K562 (cell line): ENCODE results near the gene ZNF862. TPM values are rescaled to one million over a fixed set of nuclear protein-coding genes. Genes with fewer than 3 reads are reported as not detected.
A peak's percentile ranks its signal among the peaks of the same experiment; 100 is the strongest.

Experiments used
- BACH1 ChIP-seq: fragments of 200-800 bp; sonication (Bioruptor generic); IDR thresholded peaks from 2 replicates; pipeline ENCODE4 v1.6.1; 2016; ENCODE audit warnings: missing genetic modification characterization, missing compliant biosample characterization
- CSDE1 ChIP-seq, 2 experiments: fragments of 450-650 bp; IDR thresholded peaks; 2 replicates each; pipeline ENCODE4 v1.6.1; 2016; ENCODE audit warnings: mild to moderate bottlenecking in 1 of 2
- E2F1 ChIP-seq: sonication (generic); formaldehyde crosslinking; IDR thresholded peaks from 2 replicates; pipeline ENCODE4 v1.8.1; 2023; ENCODE audit warnings: mild to moderate bottlenecking, missing genetic modification reagents, moderate library complexity
- E2F6 ChIP-seq, 2 experiments: IDR thresholded peaks; 2 replicates each; pipeline ENCODE4 v1.6.1; 2011; ENCODE audit warnings: borderline replicate concordance in 1 of 2, control low read depth in 1 of 2, low read depth in 1 of 2, low read length in 1 of 2, mild to moderate bottlenecking in 1 of 2, mixed read lengths in 1 of 2, moderate library complexity in 1 of 2; ENCODE audit not compliant: insufficient read depth in 1 of 2, insufficient read length in 1 of 2, poor library complexity in 1 of 2, severe bottlenecking in 1 of 2; ENCODE audit errors: extremely low read depth in 1 of 2
- E4F1 ChIP-seq: fragments of 250-450 bp; sonication (Bioruptor Pico); IDR thresholded peaks from 2 replicates; pipeline ENCODE4 v1.5.0; 2021; ENCODE audit warnings: mild to moderate bottlenecking, borderline replicate concordance
- ETS2 ChIP-seq: IDR thresholded peaks from 2 replicates; pipeline ENCODE4 v1.6.1; 2016; ENCODE audit warnings: borderline replicate concordance, missing genetic modification characterization, mild to moderate bottlenecking, moderate library complexity, missing compliant biosample characterization; ENCODE audit not compliant: poor library complexity, severe bottlenecking
- GTF2A2 ChIP-seq: IDR thresholded peaks from 2 replicates; pipeline ENCODE4 v1.6.1; 2016; ENCODE audit warnings: mild to moderate bottlenecking, missing genetic modification characterization, missing compliant biosample characterization
- KDM5B ChIP-seq: fragments of 200-600 bp; sonication (generic); IDR thresholded peaks from 2 replicates; pipeline ENCODE4 v1.6.1; 2012; ENCODE audit warnings: low read depth, mild to moderate bottlenecking, moderate library complexity, low read length, control low read depth, inconsistent platforms; ENCODE audit not compliant: insufficient replicate concordance
- MCM5 ChIP-seq: fragments of 450-650 bp; IDR thresholded peaks from 2 replicates; pipeline ENCODE4 v1.6.1; 2016; ENCODE audit warnings: low read depth
- MXI1 ChIP-seq: IDR thresholded peaks from 2 replicates; pipeline ENCODE4 v1.6.1; 2011; ENCODE audit warnings: low read depth, mild to moderate bottlenecking, improper control_type of control experiment, low read length
- PHF8 ChIP-seq: fragments of 200-600 bp; sonication (generic); IDR thresholded peaks from 2 replicates; pipeline ENCODE4 v1.6.1; 2012; ENCODE audit warnings: mixed run types, mild to moderate bottlenecking, inconsistent platforms, low read length, moderate library complexity, borderline replicate concordance
- RBM17 ChIP-seq: fragments of 200-400 bp; formaldehyde crosslinking; IDR thresholded peaks from 2 replicates; pipeline ENCODE4 v1.6.1; 2017; ENCODE audit warnings: low read depth, mild to moderate bottlenecking, low read length, borderline replicate concordance
- RBM25 ChIP-seq: fragments of 200-400 bp; formaldehyde crosslinking; IDR thresholded peaks from 2 replicates; pipeline ENCODE4 v1.6.1; 2018; ENCODE audit warnings: low read length, low read depth, moderate library complexity; ENCODE audit not compliant: severe bottlenecking
- RUNX1 ChIP-seq: sonication (generic); IDR thresholded peaks from 2 replicates; pipeline ENCODE4 v1.6.1; 2016; ENCODE audit warnings: antibody characterized with exemption, low read depth
- TBP ChIP-seq: optimal IDR thresholded peaks from 2 replicates; pipeline ENCODE3; 2011; ENCODE audit warnings: low read depth, low read length, improper control_type of control experiment
- ZBTB43 ChIP-seq: sonication (generic); formaldehyde crosslinking; IDR thresholded peaks from 2 replicates; pipeline ENCODE4 v1.8.0; 2023; ENCODE audit warnings: mild to moderate bottlenecking, missing genetic modification reagents
- ZFP36 ChIP-seq: fragments of 150-350 bp; IDR thresholded peaks from 2 replicates; pipeline ENCODE4 v1.6.1; 2018; ENCODE audit warnings: low read length, low read depth; ENCODE audit not compliant: partially characterized antibody
- ZNF282 ChIP-seq: sonication (generic); formaldehyde crosslinking; IDR thresholded peaks from 2 replicates; pipeline ENCODE4 v1.8.1; 2023; ENCODE audit warnings: missing genetic modification reagents
- ZNF3 ChIP-seq: fragments of 250-450 bp; sonication (Bioruptor Pico); IDR thresholded peaks from 2 replicates; pipeline ENCODE4 v1.5.0; 2021; ENCODE audit warnings: mild to moderate bottlenecking, moderate library complexity
- ZNF324 ChIP-seq: fragments of 250-450 bp; sonication (Bioruptor Pico); IDR thresholded peaks from 2 replicates; pipeline ENCODE4 v1.4.0; 2020; ENCODE audit warnings: mild to moderate bottlenecking
- polyA plus RNA-seq, 8 experiments: library from polyadenylated mRNA; depleted of rRNA in 4 of 8; stranded (reverse) in 5 of 8; unstranded in 3 of 8; fragments of >200 nt; fragmentation: Nextera tagmentation in 2 of 8; fragmentation: Illumina TruSeq in 1 of 8; extraction: Ambion mirVana in 2 of 8; extraction: Trizol in 1 of 8; gene quantifications; 2 replicates each; pipeline versions ENCODE4 v1.2.1 to v1.2.3, GENCODE V29; 2011 to 2014; ENCODE audit warnings: inconsistent platforms in 1 of 8, missing spikeins in 1 of 8
- total RNA-seq, 7 experiments: library from RNA; depleted of rRNA in 6 of 7; stranded (reverse); fragments of >200 nt in 6 of 7; fragmentation: Illumina TruSeq in 2 of 7; extraction: Trizol in 2 of 7; gene quantifications; 2 replicates each; pipeline versions ENCODE4 v1.2.1 to v1.2.3, GENCODE V29; 2011 to 2021; ENCODE audit warnings: low replicate concordance in 1 of 7

The ZNF862 gene
- total and polyA plus RNA-seq, 9 of the 15 experiments (the other 6 are each of a cell fraction or from before 2014, with no cell fraction given) = 1.1 to 3.9 (median 2.6) TPM

- TF ChIP-seq PHF8 (no peak), MXI1 (peak; percentile 38; the same call in 1 of the 2 replicates), TBP (peak; percentile 83), ZBTB43 (CRISPR knock-in tag) (no peak; the same call in 1 of the 2 replicates), ZNF282 (CRISPR knock-in tag) (no peak), E2F6 (IDR thresholded peaks at IDR 0.05; ENCODE audit: borderline replicate concordance in 1 of 2, extremely low read depth in 1 of 2, insufficient read depth in 1 of 2, insufficient read length in 1 of 2, low read depth in 1 of 2, low read length in 1 of 2, poor library complexity in 1 of 2, severe bottlenecking in 1 of 2) (peak; percentile 73 to 88), BACH1 (tag) (peak; percentile 46; the same call in 1 of the 2 replicates), ZFP36 (peak; percentile 100), RBM25 (peak; percentile 99), ZNF324 (CRISPR knock-in tag) (no peak), CSDE1 (IDR thresholded peaks at IDR 0.05) (no peak), MCM5 (no peak), RBM17 (no peak), ZNF3 (CRISPR knock-in tag) (no peak), GTF2A2 (tag) (no peak), E4F1 (CRISPR knock-in tag) (no peak), KDM5B (peak; percentile 14), ETS2 (tag) (no peak), RUNX1 (no peak), E2F1 (no peak)
These were observed 34.4 kb downstream of the ZNF862 start (continued) for GRCh38 chr7:149872419-149873073.
